HCT116 (cell line): Measurements from ENCODE around the gene SEMA3C. TPM values are rescaled to one million over a fixed set of nuclear protein-coding genes. Genes with fewer than 3 reads are reported as not detected.

Source experiments
- ATAC-seq: fragments of 200-7000 bp; cut with Tn5 transposase; 2 replicates; pipeline ENCODE4 v1.9.1; 2020; ENCODE audit warnings: mild to moderate bottlenecking, moderate library complexity
- BruUV-seq: library from RNA; stranded (reverse); fragments of 400-500 nt; replicated peaks from 2 replicates; lab custom pipeline; 2021; lab: Mats Ljungman, UMichigan
- CTCF ChIA-PET: fragments of 300-600 bp; sonication (Branson Sonifier 250); formaldehyde crosslinking; loops from one replicate; lab custom pipeline; 2021; ENCODE audit warnings: antibody characterized with exemption; lab: Charles Lee
- POLR2A ChIA-PET: fragments of 300-600, 350-600 bp; sonication (Branson Sonifier 250); formaldehyde crosslinking; loops from one replicate; lab custom pipeline; 2021; ENCODE audit warnings: antibody characterized with exemption; lab: Charles Lee
- RAD21 ChIA-PET, 2 experiments: fragments of 300-600 bp; sonication (Branson Sonifier 250); formaldehyde crosslinking; loops; one replicate each; lab custom pipeline; 2023; ENCODE audit warnings: low total read pairs in 2 of 2; ENCODE audit not compliant: uncharacterized antibody in 2 of 2, unreplicated experiment in 2 of 2, low non-redundant PET in 1 of 2; lab: Charles Lee
- DNase-seq: peaks from one replicate; pipeline ENCODE4 v3.0.0-alpha.2; 2010; ENCODE audit warnings: low read depth, low spot score
- H2AFZ ChIP-seq: fragments of 200-600 bp; shearing (Covaris generic), sonication (generic); 2 replicates; pipeline ENCODE4 v1.6.1; 2017; ENCODE audit warnings: low read depth, mixed run types, mixed read lengths, antibody characterized with exemption, low read length; ENCODE audit not compliant: poor library complexity, severe bottlenecking
- H3K27ac ChIP-seq: 2 replicates; pipeline ENCODE4 v1.5.1; 2012; ENCODE audit warnings: low read depth, low read length
- H3K27me3 ChIP-seq: fragments of 200-600 bp; sonication (generic); 2 replicates; pipeline ENCODE4 v1.6.1; 2016; ENCODE audit warnings: mixed run types, low read length, mixed read lengths; ENCODE audit not compliant: insufficient read depth
- H3K36me3 ChIP-seq, 2 experiments: fragments of 200-500 bp in 1 of 2; fragments of 200-600 bp in 1 of 2; sonication (Bioruptor generic) in 1 of 2; sonication (generic) in 1 of 2; 2 replicates each; pipeline versions ENCODE4 v1.5.1 to v1.6.1; 2014 to 2016; ENCODE audit warnings: low read length in 2 of 2, inconsistent platforms in 1 of 2, mixed read lengths in 1 of 2, mixed run types in 1 of 2; ENCODE audit not compliant: insufficient read depth in 2 of 2, control insufficient read depth in 1 of 2
- H3K4me1 ChIP-seq, 2 experiments: fragments of 200-600 bp in 1 of 2; sonication (generic) in 1 of 2; 2 replicates each; pipeline versions ENCODE4 v1.5.1 to v1.6.1; 2012 to 2017; ENCODE audit warnings: low read length in 2 of 2, inconsistent platforms in 1 of 2, mild to moderate bottlenecking in 1 of 2, mixed read lengths in 1 of 2, mixed run types in 1 of 2, moderate library complexity in 1 of 2; ENCODE audit not compliant: insufficient read depth in 2 of 2, control insufficient read depth in 1 of 2
- H3K4me2 ChIP-seq: fragments of 200-600 bp; sonication (generic); 2 replicates; pipeline ENCODE4 v1.6.1; 2017; ENCODE audit warnings: mixed run types, low read length, mixed read lengths
- H3K4me3 ChIP-seq, 2 experiments: fragments of 200-600 bp in 1 of 2; sonication (generic) in 1 of 2; replicated peaks in 1 of 2; 2 replicates each; pipeline ENCODE4 v1.5.1; 2011 to 2016; ENCODE audit warnings: low read length in 2 of 2, control low read depth in 1 of 2, low read depth in 1 of 2, mild to moderate bottlenecking in 1 of 2, mixed read lengths in 1 of 2, mixed run types in 1 of 2
- H3K79me2 ChIP-seq: fragments of 200-600 bp; sonication (generic); 2 replicates; pipeline ENCODE4 v1.6.1; 2017; ENCODE audit warnings: mild to moderate bottlenecking, mixed run types, low read length, moderate library complexity, mixed read lengths; ENCODE audit not compliant: insufficient read depth
- H3K9ac ChIP-seq: fragments of 200-600 bp; sonication (generic); 2 replicates; pipeline ENCODE4 v1.6.1; 2016; ENCODE audit warnings: low read length, mixed read lengths
- H3K9me2 ChIP-seq: fragments of 200-600 bp; sonication (generic), shearing (Covaris generic); 2 replicates; pipeline ENCODE4 v1.6.1; 2017; ENCODE audit warnings: mixed run types, mild to moderate bottlenecking, moderate library complexity; ENCODE audit not compliant: insufficient read depth
- H3K9me3 ChIP-seq, 2 experiments: fragments of 200-500 bp in 1 of 2; fragments of 200-600 bp in 1 of 2; sonication (Bioruptor generic) in 1 of 2; sonication (generic) in 1 of 2; 2 replicates each; pipeline ENCODE4 v1.6.1; 2014 to 2017; ENCODE audit warnings: low read length in 2 of 2, mixed read lengths in 2 of 2, inconsistent platforms in 1 of 2, low read depth in 1 of 2, mild to moderate bottlenecking in 1 of 2, mixed run types in 1 of 2, moderate library complexity in 1 of 2; ENCODE audit not compliant: control insufficient read depth in 1 of 2, insufficient read depth in 1 of 2
- H4K20me1 ChIP-seq: fragments of 200-600 bp; sonication (generic), shearing (Covaris generic); 2 replicates; pipeline ENCODE4 v1.6.1; 2017; ENCODE audit warnings: mixed run types, mild to moderate bottlenecking, moderate library complexity; ENCODE audit not compliant: insufficient read depth
- CTCF ChIP-seq, 3 experiments: fragments of 200-600 bp in 1 of 3; sonication (generic) in 1 of 3; IDR thresholded peaks in 2 of 3; conservative IDR thresholded peaks in 1 of 3; 2 replicates each; pipeline ENCODE4 v1.5.1; 2012 to 2017; ENCODE audit warnings: low read depth in 2 of 3, low read length in 2 of 3, antibody characterized with exemption in 1 of 3, borderline replicate concordance in 1 of 3, control low read depth in 1 of 3, mild to moderate bottlenecking in 1 of 3, mixed read lengths in 1 of 3, mixed run types in 1 of 3, moderate library complexity in 1 of 3; ENCODE audit not compliant: insufficient read depth in 1 of 3
- RAD21 ChIP-seq: IDR thresholded peaks from 2 replicates; pipeline ENCODE4 v1.6.1; 2012; ENCODE audit warnings: low read depth, mild to moderate bottlenecking
- intact Hi-C: fragments of 100-400 bp; cut with micrococcal nuclease; formaldehyde crosslinking; loops from 2 replicates; pipeline ENCODE4 v1.10.0; 2022
- total RNA-seq: library from RNA; stranded (reverse); gene quantifications from one replicate; pipeline ENCODE4 v1.2.1, GENCODE V29; 2021; ENCODE audit not compliant: unreplicated experiment
- TF ChIP-seq, protein P1 (sequence below): IDR thresholded peaks from 2 replicates; pipeline ENCODE4 v1.6.1; 2011; ENCODE audit warnings: mild to moderate bottlenecking, low read length, moderate library complexity; ENCODE audit not compliant: insufficient replicate concordance; ENCODE audit errors: extremely low read depth

Gene SEMA3C
- total RNA-seq, 1 experiment from 2014 or later, result 25.3 TPM

GRCh38 chr7:80699045-80699638 lies 219.7 kb downstream of the SEMA3C start:
- ChIA-PET POLR2A (no interaction called here), CTCF (interaction anchor here (2.7 kb wide), 1 partner anchor 771 kb away, joined by 18 read pairs; no protein-coding TSS in a partner anchor), RAD21 (no interaction called here)
- peak; percentile 58 for DNase-seq
- Histone ChIP-seq H3K9ac (no peak overlapping the region), H3K4me1 (peaks cover 0 to 8% of the 10 kb centered on the region in 2 experiments; a peak in 3 of 4 replicates), H3K27me3 (no peaks in the 10 kb centered on the region), H3K36me3 (no peaks in the 10 kb centered on the region), H3K27ac (no peak overlapping the region), H2AFZ (peak overlapping the region; percentile 97), H3K9me2 (no peaks in the 10 kb centered on the region), H3K9me3 (no peaks in the 10 kb centered on the region), H3K79me2 (no peaks in the 10 kb centered on the region), H3K4me3 (no peak overlapping the region), H3K4me2 (no peak overlapping the region), H4K20me1 (no peaks in the 10 kb centered on the region)
- TF ChIP-seq, protein P1, sequence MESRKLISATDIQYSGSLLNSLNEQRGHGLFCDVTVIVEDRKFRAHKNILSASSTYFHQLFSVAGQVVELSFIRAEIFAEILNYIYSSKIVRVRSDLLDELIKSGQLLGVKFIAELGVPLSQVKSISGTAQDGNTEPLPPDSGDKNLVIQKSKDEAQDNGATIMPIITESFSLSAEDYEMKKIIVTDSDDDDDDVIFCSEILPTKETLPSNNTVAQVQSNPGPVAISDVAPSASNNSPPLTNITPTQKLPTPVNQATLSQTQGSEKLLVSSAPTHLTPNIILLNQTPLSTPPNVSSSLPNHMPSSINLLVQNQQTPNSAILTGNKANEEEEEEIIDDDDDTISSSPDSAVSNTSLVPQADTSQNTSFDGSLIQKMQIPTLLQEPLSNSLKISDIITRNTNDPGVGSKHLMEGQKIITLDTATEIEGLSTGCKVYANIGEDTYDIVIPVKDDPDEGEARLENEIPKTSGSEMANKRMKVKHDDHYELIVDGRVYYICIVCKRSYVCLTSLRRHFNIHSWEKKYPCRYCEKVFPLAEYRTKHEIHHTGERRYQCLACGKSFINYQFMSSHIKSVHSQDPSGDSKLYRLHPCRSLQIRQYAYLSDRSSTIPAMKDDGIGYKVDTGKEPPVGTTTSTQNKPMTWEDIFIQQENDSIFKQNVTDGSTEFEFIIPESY, result no peak
- TF ChIP-seq RAD21 (peak; percentile 92), CTCF (IDR thresholded peaks at IDR 0.05 in 2 of 3, conservative IDR thresholded peaks at IDR 0.05 in 1 of 3; ENCODE audit: borderline replicate concordance in 1 of 3, insufficient read depth in 1 of 3, low read depth in 2 of 3, low read length in 2 of 3) (peak; percentile 30 to 79 (median 70); a peak in 5 of 6 replicates)
- no TSS peak for BruUV-seq
- intact Hi-C loops, result loop anchor here (1.0 to 10.0 kb wide), 5 partner anchors 221 to 1316 kb away; no protein-coding TSS in a partner anchor
- ATAC-seq, result peak; percentile 80
